Stimulated activated CD8-positive, alpha-beta memory T cell treated with anti-CD3 and anti-CD28 coated beads, Interleukin-15, amount 100 ng/mL, for 4 hours (primary cell): ENCODE data around the gene TACC3.

Experiments used
- DNase-seq, 2 donors: peaks; one replicate each; pipeline ENCODE4 v3.0.0-alpha.2; 2020; ENCODE audit warnings: low read depth in 2 of 2

Gene TACC3

GRCh38 chr4:1703867-1704266 lies 17.5 kb upstream of the TACC3 start:
- DNase-seq: no peak

DNA sequence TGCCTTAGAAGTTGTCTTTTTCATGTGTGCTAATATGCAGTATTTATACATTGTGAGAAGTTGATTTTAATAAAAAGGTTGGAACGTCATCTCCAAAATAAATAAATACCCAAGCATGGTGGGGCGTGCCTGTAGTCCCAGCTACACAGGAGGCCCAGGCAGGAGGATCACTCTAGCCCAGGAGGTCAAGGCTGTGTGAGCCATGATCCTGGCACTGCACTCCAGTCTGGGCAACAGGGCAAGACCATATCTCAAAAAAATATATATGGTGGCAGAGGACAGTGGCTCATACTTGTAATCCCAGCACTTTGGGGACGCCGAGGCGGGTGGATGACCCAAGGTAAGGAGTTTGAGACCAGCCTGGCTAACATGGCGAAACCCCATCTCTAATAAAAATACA lies 15.6 kb upstream of the TACC3 start:
- no peak for DNase-seq

DNA sequence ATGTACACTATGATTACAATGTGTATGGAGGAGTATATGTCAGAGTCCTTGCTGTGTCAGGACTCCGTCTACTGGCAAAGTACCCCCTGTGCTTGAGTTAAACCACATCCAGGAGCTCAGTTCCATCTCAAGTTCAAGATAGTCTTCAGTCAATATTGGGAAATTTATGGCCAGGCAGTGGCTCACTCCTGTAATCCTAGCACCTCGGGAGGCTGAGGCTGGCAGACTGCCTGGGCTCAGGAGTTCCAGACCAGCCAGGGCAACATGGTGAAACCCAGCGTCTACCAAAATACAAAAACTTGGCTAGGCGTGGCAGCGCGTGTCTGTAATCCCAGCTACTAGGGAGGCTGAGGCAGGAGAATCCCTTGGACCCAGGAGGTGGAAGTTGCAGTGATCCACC lies 15.0 kb upstream of the TACC3 start:
- DNase-seq: no peak

GRCh38 chr4:1708581-1708980 lies 12.7 kb upstream of the TACC3 start:
- DNase-seq: no peak

- no peak for DNase-seq
Observed at GRCh38 chr4:1711055-1711570, 10.2 kb upstream of the TACC3 start.

DNA sequence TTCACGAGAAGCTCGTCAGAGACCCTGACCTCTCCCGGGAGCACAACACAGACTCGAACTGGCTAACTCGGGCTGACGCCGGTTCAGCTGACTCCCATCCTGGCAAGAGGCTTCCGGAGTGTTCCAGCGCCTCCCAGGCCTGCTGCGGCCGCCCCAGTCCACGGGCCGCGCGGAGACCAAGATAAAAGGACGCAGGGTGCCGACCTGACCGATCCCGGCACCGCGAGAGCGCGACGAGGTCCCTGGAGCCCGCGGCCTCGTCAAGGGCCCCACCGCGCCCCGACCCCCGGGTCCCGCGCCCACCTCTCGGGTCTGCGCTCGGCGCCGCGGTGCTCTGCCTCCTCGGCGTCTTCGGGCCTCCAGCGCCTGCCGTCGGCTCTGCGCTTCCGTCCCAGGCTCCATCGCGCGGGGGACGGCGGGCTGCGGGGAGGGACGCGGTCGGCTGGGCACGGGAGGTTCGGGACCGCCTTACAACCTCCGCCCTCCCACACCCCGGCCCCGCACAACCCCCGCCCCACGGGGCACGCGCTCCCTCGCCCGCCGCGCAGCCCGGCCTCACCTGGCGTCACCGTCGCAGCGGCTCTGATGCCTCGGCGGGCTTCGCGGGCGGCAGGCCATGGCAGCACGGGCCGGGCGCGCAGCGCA lies 9.6 kb upstream of the TACC3 start:
- DNase-seq: no peak

- DNase-seq: peak; percentile 97
Observed at GRCh38 chr4:1712216-1713002, 8.9 kb upstream of the TACC3 start, which contains the start of gene SLBP. Gene SLBP, minus strand, starts transcription at chr4:1712319. Its CDS starts 131 bp downstream, at chr4:1712188.

- DNase-seq: no peak
Observed at GRCh38 chr4:1713003-1713851, 8.1 kb upstream of the TACC3 start.

DNA sequence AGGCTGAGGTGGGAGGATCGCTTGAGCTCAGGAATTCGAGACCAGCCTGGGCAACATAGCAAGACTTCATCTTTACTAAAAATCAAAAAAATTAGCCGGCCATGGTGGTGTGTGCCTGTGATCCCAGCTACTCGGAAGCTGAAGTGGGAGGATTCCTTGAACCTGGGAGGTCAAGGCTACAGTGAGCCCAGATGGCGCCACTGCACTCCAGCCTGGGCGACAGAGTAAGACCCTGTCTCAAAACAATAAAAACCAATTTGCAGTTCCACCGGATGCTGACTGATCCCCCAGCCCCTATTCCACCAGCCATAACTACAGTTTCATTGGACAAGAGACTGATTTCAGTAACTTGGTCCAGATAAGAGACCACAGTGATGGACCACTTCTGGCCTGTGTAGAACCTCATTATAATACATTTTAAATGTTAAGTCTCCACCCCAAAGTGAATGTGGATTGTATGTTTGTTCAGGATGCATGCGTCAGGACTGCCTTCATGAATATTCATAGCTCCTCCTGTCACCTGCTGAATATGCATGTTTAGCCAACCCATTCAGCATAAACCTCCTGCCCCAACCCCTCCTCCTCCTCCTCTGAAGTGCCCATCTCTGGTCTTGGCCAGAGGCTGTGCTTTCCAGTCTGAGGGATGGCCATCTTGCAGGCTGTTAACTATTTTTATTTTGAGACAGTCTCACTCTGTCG lies 6.9 kb upstream of the TACC3 start:
- DNase-seq: no peak

DNA sequence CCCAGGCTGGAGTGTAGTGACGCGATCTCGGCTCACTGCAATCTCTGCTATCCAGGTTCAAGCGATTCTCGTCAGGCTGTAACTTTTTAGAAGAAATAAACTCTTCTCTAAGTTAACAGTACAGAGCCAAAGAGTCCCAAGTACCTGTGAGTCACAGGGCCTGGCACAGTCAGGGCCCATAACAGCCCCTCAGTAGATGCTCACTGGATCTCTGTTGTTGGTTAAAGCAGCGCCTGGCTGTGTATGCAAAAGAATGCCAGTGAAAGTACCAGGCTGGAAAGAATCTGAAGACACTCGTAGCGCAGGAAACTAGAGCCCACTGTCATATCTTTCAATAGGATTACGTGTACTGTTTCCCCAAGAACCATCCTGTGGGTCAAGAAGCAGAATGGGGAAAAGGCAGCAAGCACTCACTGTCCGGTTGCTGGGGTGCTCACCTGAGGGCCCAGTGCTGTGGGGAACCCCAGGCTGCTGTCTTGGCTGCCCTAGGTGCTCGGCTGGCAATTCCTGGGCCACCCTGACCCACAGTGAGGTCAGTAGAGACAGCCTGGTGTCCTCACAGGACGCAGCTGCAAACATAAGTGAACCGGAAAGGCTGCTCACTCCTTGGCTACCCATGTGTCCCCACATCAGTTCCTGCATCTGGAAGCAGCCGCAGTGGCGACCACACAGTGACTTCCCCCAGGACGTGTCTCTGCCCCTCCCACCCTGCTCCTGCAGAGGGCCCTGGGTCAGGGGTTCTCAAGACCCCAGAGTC lies 6.1 kb upstream of the TACC3 start:
- DNase-seq: no peak

GRCh38 chr4:1716065-1716945 lies 5.0 kb upstream of the TACC3 start:
- no peak for DNase-seq

DNA sequence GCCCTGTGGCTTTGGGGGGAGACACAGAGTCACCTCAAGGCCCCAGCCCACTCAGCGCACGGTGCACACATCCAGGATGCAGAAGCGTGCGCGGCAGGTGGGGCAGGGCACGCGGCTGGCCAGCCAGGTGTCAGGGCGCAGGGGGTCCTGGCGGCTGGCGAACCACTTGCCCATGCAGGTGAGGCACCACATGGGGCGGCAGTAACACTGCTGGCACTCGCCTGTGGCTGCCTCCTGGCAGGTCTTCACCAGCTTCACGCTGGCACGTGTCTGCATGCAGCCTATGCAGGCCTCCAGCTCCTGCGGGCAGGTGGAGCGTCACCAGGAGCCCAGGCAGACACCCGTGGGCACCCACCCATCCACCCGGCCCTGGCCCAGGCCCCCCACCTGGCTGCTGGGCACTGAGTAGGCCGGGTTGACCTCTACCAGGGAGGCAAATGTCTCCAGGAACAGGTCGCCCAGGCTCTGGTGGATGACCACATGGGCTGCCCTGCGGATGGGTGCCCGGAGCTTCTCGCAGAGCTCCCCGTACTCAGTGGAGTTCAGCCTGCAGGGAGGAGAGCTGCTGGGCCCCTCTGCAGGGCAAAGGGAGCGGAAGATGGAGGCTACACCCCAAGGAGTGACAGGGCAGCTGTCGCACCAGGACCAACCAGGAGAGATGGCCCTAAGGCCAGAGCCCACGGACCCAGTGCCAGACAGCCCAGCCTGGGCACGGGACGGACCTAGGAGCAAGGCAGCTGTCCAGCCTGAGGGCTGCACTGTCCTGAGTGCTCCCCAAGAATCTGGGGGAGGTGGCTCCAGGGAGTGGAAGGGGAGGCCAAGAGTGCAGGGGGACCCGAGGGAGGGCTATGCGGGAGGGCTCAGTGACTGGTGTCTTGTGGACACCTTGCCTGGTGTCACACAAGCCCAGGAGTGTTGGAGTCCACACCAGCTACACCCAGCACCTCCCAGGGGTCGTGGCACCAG lies 3.9 kb upstream of the TACC3 start:
- DNase-seq: no peak

DNA sequence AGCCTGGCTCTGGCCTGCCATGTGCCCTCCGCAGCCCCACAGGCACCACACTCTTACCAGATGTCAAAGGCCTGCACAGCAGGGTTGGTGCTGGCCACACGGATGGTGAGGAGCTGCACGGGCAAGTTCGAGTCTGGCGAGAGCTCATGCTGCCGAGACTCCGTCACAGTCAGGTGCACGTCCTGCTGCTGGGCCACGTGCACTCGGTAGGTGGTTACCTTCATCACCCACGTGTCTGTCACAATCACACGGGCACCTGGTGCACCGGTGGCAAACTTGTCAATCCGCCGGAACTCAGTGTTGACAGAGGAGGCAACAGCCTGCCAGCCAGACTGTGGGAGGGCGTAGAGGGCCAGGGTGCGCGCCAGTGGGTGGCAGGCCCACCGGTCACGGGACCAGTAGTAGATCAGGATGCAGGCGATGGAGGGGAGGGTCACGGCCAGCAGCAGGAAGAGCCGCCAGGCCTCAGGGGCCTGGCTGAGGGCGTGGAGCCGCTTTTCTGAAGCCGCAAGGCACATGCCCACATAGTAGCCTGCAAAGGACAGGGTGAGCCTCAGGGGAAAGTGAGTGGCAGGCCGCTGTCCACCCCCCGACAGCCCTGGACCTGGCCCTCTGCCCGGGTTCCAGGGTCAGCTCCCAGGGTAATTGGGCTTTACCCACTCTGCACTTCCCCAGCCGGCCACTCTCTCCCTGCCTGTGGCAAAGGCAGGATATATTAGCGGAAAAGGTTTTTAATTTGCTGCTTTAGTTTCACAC lies 3.0 kb upstream of the TACC3 start:
- DNase-seq: no peak

DNA sequence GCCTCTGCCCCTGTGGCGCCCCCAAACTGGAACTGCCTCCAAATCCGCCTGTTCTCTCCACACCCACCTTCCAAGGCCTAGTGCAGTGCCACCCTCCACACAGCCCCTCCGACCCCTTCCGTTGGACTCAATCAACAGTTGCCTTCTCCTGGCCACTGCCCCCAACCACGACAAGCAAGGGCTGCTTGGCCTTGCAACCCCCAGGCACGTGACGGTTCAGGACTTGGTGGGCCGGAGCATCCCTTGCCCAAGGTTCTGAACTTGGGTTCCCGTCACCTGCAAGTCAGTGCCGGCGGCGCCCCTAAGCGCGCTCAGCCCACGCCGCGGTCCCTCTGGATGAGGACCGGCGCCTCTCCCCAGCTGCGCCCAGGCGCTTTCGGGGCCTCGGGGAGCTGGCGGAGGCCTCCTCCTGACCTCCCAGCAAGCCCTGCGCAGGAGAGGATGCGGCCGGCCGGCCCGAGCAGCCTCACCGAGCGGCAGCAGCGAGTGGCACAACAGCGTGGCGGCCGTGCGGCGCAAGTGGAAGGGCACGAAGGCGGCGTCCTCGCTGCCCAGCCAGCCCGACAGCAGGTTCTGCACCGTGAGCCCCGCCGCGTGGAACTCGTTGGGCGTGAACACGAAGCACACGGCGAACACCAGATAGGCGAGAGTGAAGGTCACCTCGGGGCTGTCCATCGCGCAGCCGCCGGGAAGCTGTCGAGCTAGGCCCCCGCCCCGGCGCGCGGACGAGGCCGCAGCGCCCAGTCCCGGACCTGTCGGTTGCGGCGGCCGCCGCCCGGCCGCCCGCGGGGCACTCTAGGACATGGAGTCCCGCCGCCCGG lies 948 bp upstream of the TACC3 start:
- DNase-seq: peak in 1 of 2 donors; percentile 21

DNA sequence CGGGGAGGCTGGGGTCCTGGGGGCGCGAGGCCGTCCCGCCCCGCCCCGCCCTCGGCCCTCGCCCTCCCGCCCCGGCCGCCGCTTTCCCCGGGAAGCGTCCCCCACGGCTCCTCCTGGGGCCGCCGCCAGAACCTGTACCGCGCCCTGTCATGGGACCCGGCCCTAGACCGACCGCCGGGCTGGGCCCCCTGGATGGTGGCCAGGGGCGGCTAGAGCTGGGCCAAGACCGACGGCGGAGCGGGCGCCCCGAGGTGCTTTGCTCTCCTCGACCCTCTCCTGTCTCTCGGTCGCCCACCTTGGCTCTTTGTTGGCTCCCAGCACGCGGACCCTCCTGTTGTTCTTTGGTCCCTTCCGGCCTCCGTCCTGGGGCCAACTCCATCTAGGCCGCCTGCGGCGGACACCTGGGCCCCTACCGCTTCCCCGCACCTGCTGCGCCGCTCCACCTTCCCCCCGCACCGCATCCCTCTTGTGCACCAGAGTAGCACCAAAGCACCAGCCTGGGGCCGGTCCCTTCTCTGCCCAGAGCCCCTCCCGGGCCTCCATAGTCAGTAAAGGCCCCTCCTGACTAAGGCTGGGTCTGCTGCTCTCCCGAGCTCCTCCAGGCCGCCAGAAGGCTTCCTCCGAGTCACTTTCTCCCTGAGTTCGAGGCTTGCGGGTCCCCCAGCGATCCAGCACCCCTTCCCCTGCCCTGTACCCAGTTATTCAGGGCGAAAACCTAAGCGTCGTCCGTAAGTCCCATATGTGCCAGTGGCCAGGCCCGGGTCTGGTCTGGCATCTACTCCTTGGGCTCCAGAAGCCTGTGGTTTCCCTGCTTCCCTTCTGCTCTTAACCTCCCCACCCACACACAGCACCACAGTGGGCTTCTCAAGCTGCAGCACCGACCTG lies 587 bp downstream of the TACC3 start:
- DNase-seq: no peak

- DNase-seq: no peak
Observed at GRCh38 chr4:1722551-1723118, 1.3 kb downstream of the TACC3 start.
